Gastrocnemius medialis (tissue), 4 donors: Measurements from ENCODE around the gene ANAPC1.

Source experiments
- POLR2A ChIP-seq, 2 donors: fragments of 450-650 bp; IDR thresholded peaks; one replicate each; pipeline ENCODE4 v1.6.1; 2017; ENCODE audit warnings: antibody characterized with exemption in 2 of 2, mild to moderate bottlenecking in 2 of 2, moderate library complexity in 2 of 2
- TF ChIP-seq, protein P1 (sequence below), 5 experiments: fragments of 450-650 bp in 3 of 5; fragments of 200-600 bp in 2 of 5; sonication (generic) in 2 of 5; IDR thresholded peaks in 4 of 5; conservative IDR thresholded peaks in 1 of 5; 1 replicate in 4 of 5; 2 replicates in 1 of 5; pipeline ENCODE4 v1.5.1; 2016 to 2019; ENCODE audit warnings: antibody characterized with exemption in 5 of 5, mild to moderate bottlenecking in 3 of 5, moderate library complexity in 3 of 5

DNA sequence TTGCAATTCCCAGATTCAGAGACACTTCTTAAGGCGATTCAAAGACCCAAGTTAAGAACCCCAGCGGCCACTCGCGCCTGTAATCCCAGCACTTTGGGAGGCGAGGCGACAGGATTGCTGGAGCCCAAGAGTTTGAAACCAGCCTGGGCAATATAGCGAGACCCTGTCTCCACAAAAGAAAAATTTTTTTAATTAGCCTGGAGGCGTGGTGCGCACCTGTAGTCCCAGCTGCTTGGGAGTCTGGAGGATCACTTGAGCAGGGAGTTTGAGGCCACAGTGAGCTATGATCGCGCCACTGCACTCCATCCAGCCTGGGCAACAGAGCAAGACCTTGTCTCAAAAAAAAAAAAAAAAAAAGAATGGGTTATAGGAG, 585 bp upstream of the ANAPC1 start:
- TF ChIP-seq, protein P1, sequence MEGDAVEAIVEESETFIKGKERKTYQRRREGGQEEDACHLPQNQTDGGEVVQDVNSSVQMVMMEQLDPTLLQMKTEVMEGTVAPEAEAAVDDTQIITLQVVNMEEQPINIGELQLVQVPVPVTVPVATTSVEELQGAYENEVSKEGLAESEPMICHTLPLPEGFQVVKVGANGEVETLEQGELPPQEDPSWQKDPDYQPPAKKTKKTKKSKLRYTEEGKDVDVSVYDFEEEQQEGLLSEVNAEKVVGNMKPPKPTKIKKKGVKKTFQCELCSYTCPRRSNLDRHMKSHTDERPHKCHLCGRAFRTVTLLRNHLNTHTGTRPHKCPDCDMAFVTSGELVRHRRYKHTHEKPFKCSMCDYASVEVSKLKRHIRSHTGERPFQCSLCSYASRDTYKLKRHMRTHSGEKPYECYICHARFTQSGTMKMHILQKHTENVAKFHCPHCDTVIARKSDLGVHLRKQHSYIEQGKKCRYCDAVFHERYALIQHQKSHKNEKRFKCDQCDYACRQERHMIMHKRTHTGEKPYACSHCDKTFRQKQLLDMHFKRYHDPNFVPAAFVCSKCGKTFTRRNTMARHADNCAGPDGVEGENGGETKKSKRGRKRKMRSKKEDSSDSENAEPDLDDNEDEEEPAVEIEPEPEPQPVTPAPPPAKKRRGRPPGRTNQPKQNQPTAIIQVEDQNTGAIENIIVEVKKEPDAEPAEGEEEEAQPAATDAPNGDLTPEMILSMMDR (IDR thresholded peaks at IDR 0.05 in 4 of 5, conservative IDR thresholded peaks at IDR 0.05 in 1 of 5), result no peak
- no peak for TF ChIP-seq POLR2A (IDR thresholded peaks at IDR 0.05)
